Stimulated activated naive B cell treated with anti-CD40 and anti-IgM and Interleukin-4, amounts not matched to agents 10 μg/mL and 1 μg/mL and 100 μg/mL, for 72 hours (primary cell): Measurements from ENCODE around the gene TTC9C.
"Not testable (repeated sequence)": the region's sequence is repeated elsewhere in the genome, so short reads cannot be mapped to it uniquely, and the experiment has no call there.

Experiments
- ATAC-seq, 2 donors: fragments of 150-1000 bp; cut with Tn5 transposase; replicated peaks; 2 replicates each; pipeline ENCODE4 v1.10.0; 2021; ENCODE audit warnings: moderate library complexity in 1 of 2
- DNase-seq: peaks from one replicate; pipeline ENCODE4 v3.0.0; 2021
- H3K27ac Mint-ChIP-seq: one replicate; pipeline ENCODE4 v1.8.0; 2022; ENCODE audit warnings: mild to moderate bottlenecking, mixed read lengths
- H3K27me3 Mint-ChIP-seq, 2 donors: one replicate each; pipeline ENCODE4 v1.8.0; 2022; ENCODE audit warnings: mixed read lengths in 2 of 2
- H3K36me3 Mint-ChIP-seq, 2 donors: one replicate each; pipeline ENCODE4 v1.8.0; 2022; ENCODE audit warnings: mixed read lengths in 2 of 2, mild to moderate bottlenecking in 1 of 2
- H3K4me1 Mint-ChIP-seq, 2 donors: one replicate each; pipeline ENCODE4 v1.8.0; 2022; ENCODE audit warnings: mixed read lengths in 2 of 2, mild to moderate bottlenecking in 1 of 2
- H3K4me3 Mint-ChIP-seq, 2 donors: one replicate each; pipeline ENCODE4 v1.8.0; 2022; ENCODE audit warnings: mild to moderate bottlenecking in 2 of 2, mixed read lengths in 2 of 2, moderate library complexity in 1 of 2
- H3K9me3 Mint-ChIP-seq, 2 donors: one replicate each; pipeline ENCODE4 v1.8.0; 2022; ENCODE audit warnings: mixed read lengths in 2 of 2, mild to moderate bottlenecking in 1 of 2

The TTC9C gene

GRCh38 chr11:62716816-62717215 is 11.5 kb upstream of the TTC9C start:
- H3K9me3 Mint-ChIP-seq, result no peaks in the 10 kb centered on the region
- H3K4me1 Mint-ChIP-seq, result peaks cover 25 to 34% of the 10 kb centered on the region in 2 donors
- no peak for ATAC-seq
- no peaks in the 10 kb centered on the region for H3K27me3 Mint-ChIP-seq
- H3K4me3 Mint-ChIP-seq, result no peak overlapping the region
- peak overlapping the region; percentile 56 for H3K27ac Mint-ChIP-seq
- no peak for DNase-seq
- peaks cover 48 to 74% of the 10 kb centered on the region in 2 donors for H3K36me3 Mint-ChIP-seq

- DNase-seq, result no peak
- H3K27ac Mint-ChIP-seq, result no peak overlapping the region
- no peak for ATAC-seq
- H3K4me1 Mint-ChIP-seq, result peaks cover 16 to 24% of the 10 kb centered on the region in 2 donors
- H3K36me3 Mint-ChIP-seq, result peaks cover 58 to 76% of the 10 kb centered on the region in 2 donors
- no peaks in the 10 kb centered on the region for H3K27me3 Mint-ChIP-seq
- no peaks in the 10 kb centered on the region for H3K9me3 Mint-ChIP-seq
- no peak overlapping the region for H3K4me3 Mint-ChIP-seq
Measured at GRCh38 chr11:62719302-62719978, 8.8 kb upstream of the TTC9C start.

GRCh38 chr11:62721994-62722393 is 6.3 kb upstream of the TTC9C start:
- no peaks in the 10 kb centered on the region for H3K9me3 Mint-ChIP-seq
- no peak overlapping the region for H3K4me3 Mint-ChIP-seq
- DNase-seq, result no peak
- peaks cover 15 to 27% of the 10 kb centered on the region in 2 donors for H3K4me1 Mint-ChIP-seq
- peak overlapping the region; percentile 42 for H3K27ac Mint-ChIP-seq
- no peak for ATAC-seq
- peaks cover 61 to 71% of the 10 kb centered on the region in 2 donors for H3K36me3 Mint-ChIP-seq
- H3K27me3 Mint-ChIP-seq, result no peaks in the 10 kb centered on the region

DNA sequence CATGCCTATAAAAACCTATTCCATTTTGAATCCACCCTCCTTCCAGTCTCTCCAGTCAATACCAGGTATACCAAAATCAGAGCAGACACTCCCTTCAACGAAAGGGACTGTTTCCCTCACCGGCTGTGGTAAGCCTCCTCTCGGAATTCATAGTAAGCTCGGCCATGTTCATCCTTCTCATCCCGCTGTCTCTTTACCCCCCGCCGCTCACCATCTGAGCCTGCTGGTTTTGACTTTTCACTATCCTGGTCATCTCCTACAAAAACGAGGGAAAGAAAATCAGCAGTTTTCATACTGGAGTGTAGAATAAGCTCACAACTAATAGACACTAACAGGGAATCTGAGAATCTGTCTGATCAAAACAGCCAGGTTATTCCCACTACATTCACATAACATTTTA is 4.1 kb upstream of the TTC9C start:
- H3K9me3 Mint-ChIP-seq, result no peaks in the 10 kb centered on the region
- H3K4me1 Mint-ChIP-seq, result peaks cover 15 to 27% of the 10 kb centered on the region in 2 donors
- peaks cover 53 to 71% of the 10 kb centered on the region in 2 donors for H3K36me3 Mint-ChIP-seq
- no peak overlapping the region for H3K27ac Mint-ChIP-seq
- peak overlapping the region; percentile 96 to 97 for H3K4me3 Mint-ChIP-seq
- no peaks in the 10 kb centered on the region for H3K27me3 Mint-ChIP-seq
- ATAC-seq (no peak), DNase-seq (no peak)

DNA sequence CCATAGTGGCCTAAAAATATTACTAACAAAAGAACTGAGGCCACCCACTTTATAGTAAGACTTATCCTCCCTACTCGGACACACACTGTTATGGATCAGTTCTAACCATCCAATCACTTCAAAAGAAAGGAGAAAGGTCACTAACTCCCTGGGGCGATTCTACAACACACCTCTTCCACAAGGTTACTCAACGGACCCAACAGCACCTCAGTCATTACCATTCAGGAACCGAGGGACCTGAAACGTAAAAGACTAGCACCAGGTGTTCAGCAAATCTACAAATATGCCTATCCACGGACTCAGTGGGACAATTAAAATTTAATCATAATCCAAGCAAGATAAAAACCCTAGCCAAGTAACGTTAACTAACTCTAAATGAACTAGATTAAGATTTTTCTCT is 2.6 kb upstream of the TTC9C start:
- H3K9me3 Mint-ChIP-seq, result no peaks in the 10 kb centered on the region
- H3K27me3 Mint-ChIP-seq, result no peaks in the 10 kb centered on the region
- H3K27ac Mint-ChIP-seq, result peak overlapping the region; percentile 89
- ATAC-seq (no peak), DNase-seq (no peak)
- peak overlapping the region; percentile 96 to 97 for H3K4me3 Mint-ChIP-seq
- peaks cover 44 to 61% of the 10 kb centered on the region in 2 donors for H3K36me3 Mint-ChIP-seq
- peaks cover 15 to 36% of the 10 kb centered on the region in 2 donors for H3K4me1 Mint-ChIP-seq

DNA sequence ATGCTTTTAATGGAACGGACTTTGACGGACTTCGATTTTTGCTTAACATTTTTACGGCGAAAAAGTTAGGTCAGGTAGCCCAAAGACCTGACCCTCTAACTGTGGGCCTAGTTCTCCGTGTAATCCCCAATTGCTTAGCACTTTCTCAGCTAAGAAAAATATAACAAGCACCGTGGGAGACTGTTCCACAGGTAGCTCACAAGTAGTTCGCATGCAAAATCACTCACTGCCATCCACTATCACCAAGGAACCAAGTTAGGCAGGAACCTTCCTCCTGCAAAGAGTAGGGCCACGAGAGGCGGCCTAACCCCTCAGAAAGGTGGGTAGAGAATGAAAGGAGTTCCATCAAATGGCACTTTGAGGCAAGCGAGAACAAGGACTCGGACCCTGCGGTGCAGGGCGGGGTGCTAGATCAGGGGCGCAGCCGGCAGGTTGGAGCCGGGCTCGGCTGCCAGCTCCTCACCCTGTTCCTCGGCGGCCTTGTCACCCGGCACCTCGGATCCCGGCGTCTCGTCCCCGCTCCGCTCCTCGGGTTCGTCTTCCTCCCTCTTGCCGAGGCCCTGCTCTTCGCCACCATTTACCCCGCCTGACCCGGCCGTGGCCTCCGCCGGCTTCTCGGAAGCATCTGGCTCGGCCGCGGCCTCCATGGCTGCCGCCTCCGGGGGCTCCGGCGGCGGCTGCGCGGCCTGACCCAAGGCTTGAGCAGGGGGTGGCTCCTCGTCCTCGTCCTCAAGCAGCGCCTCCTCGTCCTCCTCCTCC is 2.0 kb upstream of the TTC9C start:
- DNase-seq (no peak), ATAC-seq (no peak)
- H3K36me3 Mint-ChIP-seq, result peaks cover 42 to 57% of the 10 kb centered on the region in 2 donors
- H3K27me3 Mint-ChIP-seq, result no peaks in the 10 kb centered on the region
- H3K9me3 Mint-ChIP-seq, result no peaks in the 10 kb centered on the region
- peak overlapping the region; percentile 89 for H3K27ac Mint-ChIP-seq
- peaks cover 19 to 41% of the 10 kb centered on the region in 2 donors for H3K4me1 Mint-ChIP-seq
- H3K4me3 Mint-ChIP-seq, result peak overlapping the region; percentile 96 to 97

GRCh38 chr11:62726915-62727164 is 1.4 kb upstream of the TTC9C start:
- H3K27me3 Mint-ChIP-seq, result no peaks in the 10 kb centered on the region
- H3K27ac Mint-ChIP-seq, result peak overlapping the region; percentile 99
- peaks cover 38 to 55% of the 10 kb centered on the region in 2 donors for H3K36me3 Mint-ChIP-seq
- H3K4me1 Mint-ChIP-seq, result peaks cover 19 to 44% of the 10 kb centered on the region in 2 donors
- H3K9me3 Mint-ChIP-seq, result no peaks in the 10 kb centered on the region
- no peak for DNase-seq
- ATAC-seq, result peak in 1 of 2 donors; percentile 5
- H3K4me3 Mint-ChIP-seq, result peak overlapping the region; percentile 96 to 97

- Mint-ChIP-seq H3K27me3 (no peaks in the 10 kb centered on the region), H3K4me1 (peaks cover 19 to 44% of the 10 kb centered on the region in 2 donors), H3K4me3 (peak within 1 kb of the TSS; percentile 96 to 97), H3K36me3 (peaks cover 34 to 50% of the 10 kb centered on the region in 2 donors), H3K27ac (peak within 1 kb of the TSS; percentile 99), H3K9me3 (no peaks in the 10 kb centered on the region)
- ATAC-seq (peak; percentile 84), DNase-seq (peak; percentile 99)
Measured at GRCh38 chr11:62727165-62727871, 968 bp upstream of the TTC9C start, which contains the start of gene HNRNPUL2. Gene HNRNPUL2, minus strand, starts transcription at chr11:62727457. Its CDS starts 301 bp downstream, at chr11:62727156.

DNA sequence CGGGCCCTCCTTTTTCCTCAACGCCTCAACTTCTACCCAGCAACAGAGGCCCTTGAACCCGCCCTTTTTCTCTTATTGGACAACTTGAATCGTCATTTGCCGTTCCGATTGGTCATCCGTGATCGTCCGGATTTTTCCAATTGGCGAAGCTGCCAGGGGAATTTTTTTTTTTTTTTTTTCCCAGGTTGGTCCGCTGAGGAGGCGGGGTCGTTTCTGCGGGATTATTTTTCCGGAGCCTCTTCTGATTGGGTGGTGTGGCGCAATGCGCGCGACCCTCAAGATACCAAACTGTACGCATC is 465 bp upstream of the TTC9C start:
- no peaks in the 10 kb centered on the region for H3K27me3 Mint-ChIP-seq
- H3K9me3 Mint-ChIP-seq, result no peaks in the 10 kb centered on the region
- ATAC-seq (peak; percentile 65 to 66), DNase-seq (peak; percentile 86)
- peak overlapping the region; percentile 99 for H3K27ac Mint-ChIP-seq
- H3K36me3 Mint-ChIP-seq, result peaks cover 29 to 45% of the 10 kb centered on the region in 2 donors
- peak overlapping the region; percentile 96 to 97 for H3K4me3 Mint-ChIP-seq
- H3K4me1 Mint-ChIP-seq, result peaks cover 19 to 44% of the 10 kb centered on the region in 2 donors

GRCh38 chr11:62730076-62730475 is 1.8 kb downstream of the TTC9C start:
- not testable (repeated sequence) for H3K27ac Mint-ChIP-seq, ATAC-seq, DNase-seq, H3K9me3 Mint-ChIP-seq, H3K27me3 Mint-ChIP-seq
- peak overlapping the region; percentile 96 to 97 for H3K4me3 Mint-ChIP-seq
- peaks cover 14 to 25% of the 10 kb centered on the region in 2 donors for H3K4me1 Mint-ChIP-seq
- peaks cover 23 to 35% of the 10 kb centered on the region in 2 donors for H3K36me3 Mint-ChIP-seq

GRCh38 chr11:62732830-62733229 is 4.5 kb downstream of the TTC9C start:
- ATAC-seq (no peak), DNase-seq (no peak)
- peaks cover 10 to 21% of the 10 kb centered on the region in 2 donors for H3K4me1 Mint-ChIP-seq
- H3K27ac Mint-ChIP-seq, result no peak overlapping the region
- H3K9me3 Mint-ChIP-seq, result no peaks in the 10 kb centered on the region
- H3K36me3 Mint-ChIP-seq, result peaks cover 15 to 29% of the 10 kb centered on the region in 2 donors
- no peaks in the 10 kb centered on the region for H3K27me3 Mint-ChIP-seq
- no peak overlapping the region for H3K4me3 Mint-ChIP-seq

DNA sequence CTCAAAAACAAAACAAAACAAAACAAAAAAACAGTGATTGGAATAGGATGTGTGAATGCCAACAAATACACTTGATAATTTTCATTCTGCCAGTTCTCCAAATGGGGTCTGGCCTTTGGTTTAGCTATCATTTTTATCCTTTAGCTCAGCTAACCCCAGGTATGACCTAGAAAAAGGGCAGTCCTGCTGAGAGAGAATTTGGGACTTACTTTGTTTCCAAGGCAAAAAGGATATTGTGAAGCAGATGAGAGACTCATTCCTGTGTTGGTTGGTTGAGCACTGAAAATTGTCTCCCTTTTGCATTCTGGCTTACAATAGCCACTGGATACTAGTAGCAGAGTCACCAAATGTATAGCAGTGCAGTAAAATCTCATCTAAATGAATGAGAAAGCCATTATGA is 8.9 kb downstream of the TTC9C start:
- DNase-seq (no peak), ATAC-seq (no peak)
- H3K9me3 Mint-ChIP-seq, result no peaks in the 10 kb centered on the region
- peaks cover 19 to 27% of the 10 kb centered on the region in 2 donors for H3K36me3 Mint-ChIP-seq
- H3K4me1 Mint-ChIP-seq, result peaks cover 3 to 5% of the 10 kb centered on the region in 2 donors
- H3K27ac Mint-ChIP-seq, result no peak overlapping the region
- H3K27me3 Mint-ChIP-seq, result no peaks in the 10 kb centered on the region
- H3K4me3 Mint-ChIP-seq, result no peak overlapping the region

- Mint-ChIP-seq H3K36me3 (peaks cover 10 to 11% of the 10 kb centered on the region in 2 donors), H3K4me3 (no peak overlapping the region)
Measured at GRCh38 chr11:62747475-62748160, 19.3 kb downstream of the TTC9C start.

GRCh38 chr11:62749931-62750330 is 21.6 kb downstream of the TTC9C start:
- not testable (repeated sequence) for DNase-seq, H3K27me3 Mint-ChIP-seq, H3K4me3 Mint-ChIP-seq, H3K9me3 Mint-ChIP-seq, ATAC-seq, H3K27ac Mint-ChIP-seq
- Mint-ChIP-seq H3K4me1 (peaks cover 15 to 24% of the 10 kb centered on the region in 2 donors), H3K36me3 (peaks cover 10 to 20% of the 10 kb centered on the region in 2 donors)

More at GRCh38 chr11:62747475-62748160, 19.3 kb downstream of the TTC9C start:
- H3K4me1 Mint-ChIP-seq, result peaks cover 9 to 14% of the 10 kb centered on the region in 2 donors
- no peak for DNase-seq
- ATAC-seq, result no peak
- no peak overlapping the region for H3K27ac Mint-ChIP-seq
- H3K9me3 Mint-ChIP-seq, result no peaks in the 10 kb centered on the region
- no peaks in the 10 kb centered on the region for H3K27me3 Mint-ChIP-seq
